Measurements from ENCODE around the gene PHEX. TPM values are rescaled to one million over a fixed set of nuclear protein-coding genes. Genes with fewer than 3 reads are reported as not detected.

Gene PHEX
- total RNA-seq, 1 experiment from 2014 or later: 0.89 TPM

GRCh38 chrX:22249371-22249770, 217.2 kb downstream of the PHEX start:
- CTCF ChIA-PET: no interaction called here
- Mint-ChIP-seq H3K4me1 (ENCODE audit: insufficient read depth, unreplicated experiment) (peaks cover 11% of the 10 kb centered on the region), H3K27me3 (ENCODE audit: insufficient read depth, unreplicated experiment) (peaks cover 53% of the 10 kb centered on the region), H3K4me3 (ENCODE audit: unreplicated experiment) (no peak overlapping the region), H3K27ac (ENCODE audit: low read depth, unreplicated experiment) (no peak overlapping the region), H3K9me3 (ENCODE audit: unreplicated experiment) (no peaks in the 10 kb centered on the region), H3K36me3 (ENCODE audit: insufficient read depth, unreplicated experiment) (no peaks in the 10 kb centered on the region)
- BruUV-seq (replicated peaks): no TSS peak
- TF ChIP-seq CTCF (IDR thresholded peaks at IDR 0.05; ENCODE audit: unreplicated experiment): no peak
- POLR2A ChIA-PET: no interaction called here
- DNase-seq (ENCODE audit: unreplicated experiment): no peak
- intact Hi-C loops (cut with micrococcal nuclease): no loop called here

- H3K4me3 Mint-ChIP-seq (ENCODE audit: unreplicated experiment): no peak overlapping the region
- no peak for DNase-seq (ENCODE audit: unreplicated experiment)
- BruUV-seq (replicated peaks): no TSS peak
- intact Hi-C loops (cut with micrococcal nuclease): no loop called here
- H3K4me1 Mint-ChIP-seq (ENCODE audit: insufficient read depth, unreplicated experiment): no peaks in the 10 kb centered on the region
- no peak for TF ChIP-seq CTCF (IDR thresholded peaks at IDR 0.05; ENCODE audit: unreplicated experiment)
- no peak overlapping the region for H3K27ac Mint-ChIP-seq (ENCODE audit: low read depth, unreplicated experiment)
- no peaks in the 10 kb centered on the region for H3K36me3 Mint-ChIP-seq (ENCODE audit: insufficient read depth, unreplicated experiment)
- peaks cover 75% of the 10 kb centered on the region for H3K27me3 Mint-ChIP-seq (ENCODE audit: insufficient read depth, unreplicated experiment)
- H3K9me3 Mint-ChIP-seq (ENCODE audit: unreplicated experiment): no peaks in the 10 kb centered on the region
- POLR2A ChIA-PET: interaction anchor here (0.6 kb wide), 1 partner anchor 1318 kb away, joined by 3 read pairs; no protein-coding TSS in a partner anchor
- CTCF ChIA-PET: interaction anchor here (0.5 kb wide), 1 partner anchor 478 kb away, joined by 3 read pairs; no protein-coding TSS in a partner anchor
Measured at GRCh38 chrX:22268706-22269105, 236.6 kb downstream of the PHEX start.

- POLR2A ChIA-PET: no interaction called here
- no peak for TF ChIP-seq CTCF (IDR thresholded peaks at IDR 0.05; ENCODE audit: unreplicated experiment)
- Mint-ChIP-seq H3K27ac (ENCODE audit: low read depth, unreplicated experiment) (no peak within 1 kb of the TSS), H3K9me3 (ENCODE audit: unreplicated experiment) (no peaks in the 10 kb centered on the region), H3K4me1 (ENCODE audit: insufficient read depth, unreplicated experiment) (no peaks in the 10 kb centered on the region), H3K27me3 (ENCODE audit: insufficient read depth, unreplicated experiment) (peaks cover 69% of the 10 kb centered on the region), H3K4me3 (ENCODE audit: unreplicated experiment) (no peak within 1 kb of the TSS), H3K36me3 (ENCODE audit: insufficient read depth, unreplicated experiment) (no peaks in the 10 kb centered on the region)
- intact Hi-C loops (cut with micrococcal nuclease): no loop called here
- CTCF ChIA-PET: no interaction called here
- no TSS peak for BruUV-seq (replicated peaks)
- DNase-seq (ENCODE audit: unreplicated experiment): no peak
Measured at GRCh38 chrX:22272613-22273012, 240.5 kb downstream of the PHEX start, which contains the start of gene CBLL2. CBLL2 (plus strand) TSS chrX:22272913; CDS start chrX:22272992, 79 bp downstream.

GRCh38 chrX:22273714-22274317, 241.7 kb downstream of the PHEX start:
- no peak overlapping the region for H3K4me3 Mint-ChIP-seq (ENCODE audit: unreplicated experiment)
- intact Hi-C loops (cut with micrococcal nuclease): no loop called here
- no peak for TF ChIP-seq CTCF (IDR thresholded peaks at IDR 0.05; ENCODE audit: unreplicated experiment)
- H3K27ac Mint-ChIP-seq (ENCODE audit: low read depth, unreplicated experiment): no peak overlapping the region
- ChIA-PET CTCF (interaction anchor here (0.6 kb wide), 1 partner anchor 137 kb away, joined by 3 read pairs; no protein-coding TSS in a partner anchor), POLR2A (no interaction called here)
- peaks cover 79% of the 10 kb centered on the region for H3K27me3 Mint-ChIP-seq (ENCODE audit: insufficient read depth, unreplicated experiment)
- no peak for DNase-seq (ENCODE audit: unreplicated experiment)
- no peaks in the 10 kb centered on the region for H3K4me1 Mint-ChIP-seq (ENCODE audit: insufficient read depth, unreplicated experiment)
- no peaks in the 10 kb centered on the region for H3K36me3 Mint-ChIP-seq (ENCODE audit: insufficient read depth, unreplicated experiment)
- no peaks in the 10 kb centered on the region for H3K9me3 Mint-ChIP-seq (ENCODE audit: unreplicated experiment)
- BruUV-seq (replicated peaks): no TSS peak
